ENCODE results near the gene PPP1R9B. TPM values are rescaled to one million over a fixed set of nuclear protein-coding genes. Genes with fewer than 3 reads are reported as not detected.

PPP1R9B gene
- total RNA-seq, 3 donors from 2014 or later, result 70.2 to 82.2 (median 76.6) TPM

DNA sequence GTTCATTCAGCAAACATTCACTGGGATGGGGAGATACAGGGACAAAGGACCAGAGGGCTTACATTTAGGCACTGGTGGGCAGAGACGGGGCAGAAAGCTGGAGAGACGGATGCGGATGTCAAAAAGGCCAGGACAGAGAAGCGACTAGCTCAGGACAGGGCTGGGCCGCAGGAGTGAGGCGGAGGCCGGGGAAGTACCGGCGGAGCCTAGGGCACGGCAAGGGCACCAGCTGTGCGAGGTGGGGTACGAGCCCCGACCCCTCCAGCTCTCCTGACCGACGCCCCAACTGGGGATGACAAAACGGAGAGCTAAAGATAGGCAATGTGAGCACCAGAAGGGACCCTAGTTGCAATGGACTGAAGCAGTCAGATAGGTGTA is 11.4 kb upstream of the PPP1R9B start:
- H3K36me3 Mint-ChIP-seq (ENCODE audit: insufficient read depth), result no peaks in the 10 kb centered on the region
- no peak for ATAC-seq
- H3K4me1 Mint-ChIP-seq (ENCODE audit: low read depth), result peaks cover 39% of the 10 kb centered on the region
- peak overlapping the region; percentile 74 for H3K4me3 Mint-ChIP-seq
- DNase-seq, result no peak
- no peaks in the 10 kb centered on the region for H3K27me3 Mint-ChIP-seq (ENCODE audit: low read depth)
- H3K9me3 Mint-ChIP-seq, result no peaks in the 10 kb centered on the region

DNA sequence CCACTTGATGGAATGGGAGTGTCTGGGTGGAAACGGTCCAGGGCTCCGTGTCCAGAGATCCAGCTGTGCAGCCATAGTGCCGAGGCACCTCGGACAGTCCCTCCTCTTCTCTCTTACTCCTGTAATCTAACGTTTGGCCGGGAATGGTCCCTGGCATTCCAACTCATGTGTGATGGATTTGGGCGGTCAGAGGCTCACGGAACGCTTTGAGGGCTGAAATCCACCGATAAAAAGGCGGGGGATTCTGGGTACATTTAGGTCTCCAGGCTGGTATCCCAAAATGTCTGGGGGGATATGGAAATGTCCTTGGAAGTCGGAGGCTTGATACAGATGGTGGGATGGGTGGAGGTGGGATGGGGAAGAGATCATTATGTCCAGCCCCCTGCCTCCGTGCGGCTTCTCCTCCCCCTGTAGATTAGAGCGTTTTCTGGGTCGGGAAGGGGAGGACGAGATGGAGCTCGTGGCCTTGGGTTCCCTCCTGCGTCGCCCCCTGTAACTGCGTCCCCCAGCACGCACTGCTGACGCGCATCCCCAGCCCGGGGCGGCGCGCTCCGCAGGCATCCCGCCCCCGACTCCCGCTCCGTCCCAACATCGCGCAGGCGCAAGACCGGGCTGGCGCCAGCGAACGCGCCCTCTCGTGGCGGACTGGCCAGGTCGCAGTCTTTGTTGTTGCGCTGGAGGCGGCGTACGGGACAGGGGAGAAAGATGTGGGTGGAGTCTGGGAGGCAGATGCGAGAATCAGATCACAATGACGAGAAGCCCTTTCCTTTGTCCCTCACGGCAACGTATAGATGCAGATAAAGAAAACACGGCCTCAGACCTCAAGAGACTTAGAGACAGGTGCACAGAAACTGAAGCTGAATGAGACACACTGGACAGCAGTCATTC is 10.8 kb upstream of the PPP1R9B start:
- DNase-seq, result peak; percentile 95
- no peaks in the 10 kb centered on the region for H3K27me3 Mint-ChIP-seq (ENCODE audit: low read depth)
- peak overlapping the region; percentile 74 for H3K4me3 Mint-ChIP-seq
- H3K36me3 Mint-ChIP-seq (ENCODE audit: insufficient read depth), result no peaks in the 10 kb centered on the region
- H3K9me3 Mint-ChIP-seq, result no peaks in the 10 kb centered on the region
- ATAC-seq, result peak; percentile 96
- peaks cover 39% of the 10 kb centered on the region for H3K4me1 Mint-ChIP-seq (ENCODE audit: low read depth)

DNA sequence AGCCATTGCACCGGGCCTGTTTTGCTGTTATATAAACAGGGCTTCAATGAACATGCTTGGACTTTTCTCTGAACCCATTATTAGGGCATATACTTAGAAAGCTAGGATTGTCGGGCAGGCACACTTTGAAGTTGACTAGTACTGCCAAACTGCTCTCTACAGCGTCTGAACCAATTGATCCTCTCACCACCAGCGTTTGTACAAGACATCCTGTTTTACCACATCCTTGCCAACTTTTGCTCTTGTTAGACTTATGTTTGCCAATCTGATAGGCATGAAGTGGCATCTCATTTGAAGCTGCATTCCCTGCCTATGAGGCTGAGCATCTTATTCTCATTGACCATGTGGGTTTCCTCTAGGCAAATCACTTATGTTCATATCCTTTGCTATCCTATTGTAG is 7.4 kb upstream of the PPP1R9B start:
- ATAC-seq, result no peak
- H3K27me3 Mint-ChIP-seq (ENCODE audit: low read depth), result no peaks in the 10 kb centered on the region
- H3K4me3 Mint-ChIP-seq, result no peak overlapping the region
- H3K4me1 Mint-ChIP-seq (ENCODE audit: low read depth), result peaks cover 34% of the 10 kb centered on the region
- no peaks in the 10 kb centered on the region for H3K36me3 Mint-ChIP-seq (ENCODE audit: insufficient read depth)
- H3K9me3 Mint-ChIP-seq, result no peaks in the 10 kb centered on the region
- DNase-seq, result no peak

DNA sequence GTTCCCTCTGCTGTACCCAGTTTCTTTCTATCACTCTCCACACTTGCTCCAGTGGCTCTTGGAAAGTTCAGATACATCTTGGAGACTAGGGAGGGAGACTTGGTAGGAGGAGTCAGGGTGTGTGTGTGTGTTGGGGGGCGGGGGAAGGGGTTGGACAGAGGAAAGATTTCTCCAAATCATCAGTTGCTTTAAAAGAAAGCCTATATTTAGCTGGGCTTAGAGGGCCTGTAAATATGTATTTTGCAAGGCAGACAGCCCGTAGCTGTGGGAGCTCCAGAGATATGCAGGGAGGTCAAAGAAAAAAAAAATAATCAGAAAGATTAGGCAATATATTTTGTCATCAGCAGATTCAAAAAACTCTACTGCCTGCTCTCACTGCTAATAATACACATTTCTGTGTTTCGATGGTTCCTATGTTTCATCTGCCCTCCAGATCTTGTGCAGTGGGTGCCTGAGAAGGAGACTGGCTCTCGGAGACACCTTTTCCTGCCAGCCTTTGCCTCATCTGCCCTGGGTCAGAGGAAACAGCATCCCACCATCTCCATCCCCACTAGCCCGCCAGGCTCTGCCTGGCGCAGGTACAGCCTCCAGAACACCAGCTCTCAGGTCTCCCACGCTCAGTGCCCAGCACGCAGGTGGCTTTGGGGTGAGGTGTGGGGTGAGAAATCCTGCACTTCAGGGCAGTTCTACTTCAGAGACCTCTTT is 4.8 kb upstream of the PPP1R9B start:
- H3K4me1 Mint-ChIP-seq (ENCODE audit: low read depth), result peaks cover 23% of the 10 kb centered on the region
- no peak for ATAC-seq
- no peaks in the 10 kb centered on the region for H3K36me3 Mint-ChIP-seq (ENCODE audit: insufficient read depth)
- no peaks in the 10 kb centered on the region for H3K27me3 Mint-ChIP-seq (ENCODE audit: low read depth)
- no peak for DNase-seq
- no peaks in the 10 kb centered on the region for H3K9me3 Mint-ChIP-seq
- H3K4me3 Mint-ChIP-seq, result no peak overlapping the region

DNA sequence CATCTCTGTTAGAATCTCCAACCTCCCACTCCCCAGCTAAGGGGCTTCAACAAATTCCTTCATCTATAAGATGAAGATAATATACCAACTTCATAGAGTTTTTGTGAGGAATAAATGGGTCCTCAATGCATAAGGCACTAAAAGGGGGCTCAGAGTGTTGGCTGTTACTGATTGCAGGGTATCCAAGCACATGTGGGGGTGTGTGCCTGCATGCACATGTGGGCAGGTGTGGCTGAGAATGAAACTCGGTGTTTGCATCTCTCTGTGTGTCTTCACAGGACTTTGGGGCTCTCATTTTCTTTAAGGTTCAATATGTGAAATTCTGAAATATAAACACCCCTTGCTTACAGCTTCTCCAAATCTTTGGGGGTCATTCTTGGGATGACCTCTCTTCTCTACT is 4.1 kb upstream of the PPP1R9B start:
- ATAC-seq, result no peak
- Mint-ChIP-seq H3K27me3 (ENCODE audit: low read depth) (no peaks in the 10 kb centered on the region), H3K4me3 (no peak overlapping the region), H3K4me1 (ENCODE audit: low read depth) (peaks cover 23% of the 10 kb centered on the region), H3K9me3 (no peaks in the 10 kb centered on the region), H3K36me3 (ENCODE audit: insufficient read depth) (no peaks in the 10 kb centered on the region)
- no peak for DNase-seq

DNA sequence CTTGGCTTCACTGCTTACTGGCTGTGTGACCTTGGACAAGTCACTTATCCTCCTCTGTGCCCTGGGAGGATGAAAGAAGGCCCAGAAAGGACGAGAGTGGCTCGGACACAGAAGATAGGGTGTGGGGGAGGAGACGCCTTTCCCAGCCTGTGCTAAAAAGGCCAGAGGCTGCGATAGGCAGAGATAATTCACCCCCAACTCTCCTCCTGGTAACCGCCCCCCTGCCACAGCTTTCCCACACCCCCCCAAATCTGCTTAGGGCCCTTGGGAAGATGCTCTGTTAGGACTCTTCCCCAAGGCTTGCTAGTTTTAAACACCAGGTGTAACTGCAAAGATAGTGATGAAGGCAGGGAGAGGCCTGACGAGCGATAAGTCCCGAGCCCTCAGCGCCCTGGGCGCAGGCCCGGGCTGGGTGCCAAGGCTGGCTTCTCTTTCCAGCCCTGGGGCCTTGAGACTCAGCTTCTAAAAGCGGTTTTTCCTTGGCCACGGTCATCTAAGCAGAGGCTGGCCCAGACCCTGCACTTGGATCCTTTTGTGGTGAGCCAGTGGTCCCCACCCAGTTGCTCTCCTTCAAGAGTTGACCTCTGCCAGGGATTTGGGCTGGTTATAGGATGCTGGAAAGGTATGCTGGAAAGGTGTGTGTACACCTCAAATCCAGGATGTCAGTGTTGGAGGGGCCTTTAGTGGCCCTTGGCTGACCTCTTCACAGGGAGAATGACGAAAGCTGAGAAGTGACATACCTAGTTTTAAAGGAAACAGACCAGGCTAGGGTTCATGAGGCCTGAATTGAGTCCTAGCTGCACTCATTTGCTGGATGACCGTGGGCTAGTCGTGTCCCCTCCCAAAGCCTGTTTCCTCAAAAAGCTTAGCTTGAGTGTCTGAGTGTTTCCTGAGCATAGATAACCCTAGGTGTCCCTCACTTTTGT is 3.4 kb upstream of the PPP1R9B start:
- Mint-ChIP-seq H3K27me3 (ENCODE audit: low read depth) (no peaks in the 10 kb centered on the region), H3K4me1 (ENCODE audit: low read depth) (peaks cover 25% of the 10 kb centered on the region), H3K4me3 (no peak overlapping the region), H3K36me3 (ENCODE audit: insufficient read depth) (no peaks in the 10 kb centered on the region), H3K9me3 (no peaks in the 10 kb centered on the region)
- no peak for ATAC-seq
- no peak for DNase-seq

DNA sequence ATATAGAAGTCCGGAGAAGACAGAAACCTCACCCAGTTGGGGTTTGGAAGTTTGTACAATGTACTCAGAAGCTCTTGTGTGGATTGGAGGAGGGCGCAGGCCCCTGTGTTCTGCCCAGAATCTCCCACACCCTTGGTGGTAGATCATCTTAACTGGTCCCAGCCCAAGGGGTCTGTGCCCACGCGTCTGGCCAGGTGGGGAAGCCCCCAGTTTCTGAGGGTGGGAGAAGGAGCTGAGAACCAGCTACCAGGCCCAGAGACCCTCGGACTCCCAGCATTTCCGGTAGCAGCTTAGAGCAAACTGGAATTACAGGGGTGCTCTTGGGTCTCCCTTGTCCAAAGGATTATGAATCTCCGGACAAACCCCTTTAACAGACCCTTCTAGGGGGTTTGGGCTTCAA is 2.3 kb upstream of the PPP1R9B start:
- Mint-ChIP-seq H3K4me3 (no peak overlapping the region), H3K27me3 (ENCODE audit: low read depth) (no peaks in the 10 kb centered on the region), H3K4me1 (ENCODE audit: low read depth) (peaks cover 21% of the 10 kb centered on the region), H3K9me3 (no peaks in the 10 kb centered on the region), H3K36me3 (ENCODE audit: insufficient read depth) (no peaks in the 10 kb centered on the region)
- no peak for DNase-seq
- no peak for ATAC-seq

DNA sequence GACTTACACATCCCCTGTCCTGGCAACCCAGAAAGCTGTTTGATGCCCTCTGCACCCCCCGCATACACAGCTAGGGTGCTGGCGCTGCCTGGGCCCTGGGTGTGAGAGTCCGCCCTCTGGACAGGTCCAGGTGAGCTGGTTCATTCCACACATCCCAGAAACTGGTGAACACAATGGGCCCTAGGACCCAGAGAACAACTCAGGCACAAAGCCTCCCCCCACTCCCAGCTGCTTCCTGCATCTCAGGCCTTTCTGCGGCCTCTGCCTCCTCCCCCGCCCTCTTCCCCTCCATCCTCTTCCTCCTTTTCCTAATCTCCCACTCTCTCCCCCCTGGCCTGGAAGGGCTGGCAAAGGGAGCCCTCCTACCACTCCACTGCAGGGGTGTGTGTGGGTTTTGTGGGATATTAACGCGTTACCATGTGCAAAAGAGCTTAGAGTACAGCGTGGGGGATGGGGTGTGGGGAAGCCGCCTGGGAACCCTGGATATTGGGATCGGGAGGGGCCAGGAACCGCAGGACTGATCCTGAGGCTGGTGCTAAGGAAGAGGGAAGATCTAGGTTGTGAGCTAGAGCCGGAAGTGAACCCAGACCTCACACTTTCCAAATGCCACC is 1.6 kb upstream of the PPP1R9B start:
- peak overlapping the region; percentile 85 for H3K4me3 Mint-ChIP-seq
- H3K4me1 Mint-ChIP-seq (ENCODE audit: low read depth), result peaks cover 26% of the 10 kb centered on the region

DNA sequence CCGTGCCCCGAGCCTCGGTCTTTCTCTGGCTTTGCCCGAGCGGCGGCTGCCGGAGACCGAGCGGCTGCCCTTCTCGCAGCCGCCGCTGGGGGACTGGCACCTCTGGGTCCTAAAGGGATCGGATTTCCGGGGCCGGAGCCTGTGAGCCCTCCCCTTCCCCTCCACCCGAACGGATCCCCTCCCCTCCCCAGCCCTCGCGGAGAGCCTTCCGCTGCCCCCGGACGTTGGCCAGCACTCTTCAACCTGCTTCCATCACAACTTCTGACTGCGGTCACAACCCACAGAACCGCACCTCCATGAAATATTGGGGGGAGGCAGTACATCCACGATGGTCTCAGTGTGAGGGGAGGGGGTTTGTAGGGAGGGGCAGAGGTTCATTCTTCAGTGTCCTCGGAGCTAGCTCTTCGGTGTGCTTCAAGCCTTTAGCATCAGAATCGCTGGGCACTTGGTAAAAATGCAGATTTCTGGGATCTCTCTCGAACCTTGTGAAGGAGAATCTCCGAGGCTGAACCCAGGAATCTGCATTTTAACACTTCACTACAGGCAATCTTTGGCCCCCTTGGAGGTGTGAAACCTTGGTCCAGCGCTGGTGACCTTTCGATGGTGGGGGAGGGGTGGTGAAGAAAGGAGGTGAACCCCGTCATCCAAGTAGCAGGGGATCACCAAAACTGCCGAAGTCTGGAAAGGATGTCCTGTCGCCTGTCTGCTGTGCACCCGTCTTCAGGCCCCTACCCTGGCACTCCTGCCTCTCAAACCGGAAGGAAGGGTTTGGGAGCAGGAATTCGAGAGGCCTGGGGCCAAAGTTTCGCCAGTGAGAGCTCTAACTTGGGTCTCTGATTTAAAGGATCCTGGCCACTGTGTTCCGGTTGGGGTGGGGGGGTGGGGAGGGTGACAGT is 812 bp upstream of the PPP1R9B start:
- H3K36me3 Mint-ChIP-seq (ENCODE audit: insufficient read depth), result peaks cover 5% of the 10 kb centered on the region
- H3K9me3 Mint-ChIP-seq, result no peaks in the 10 kb centered on the region

More for the DNA sequence above, 1.6 kb upstream of the PPP1R9B start:
- Mint-ChIP-seq H3K36me3 (ENCODE audit: insufficient read depth) (peaks cover 4% of the 10 kb centered on the region), H3K9me3 (no peaks in the 10 kb centered on the region), H3K27me3 (ENCODE audit: low read depth) (no peaks in the 10 kb centered on the region)
- DNase-seq (peak; percentile 34), ATAC-seq (peak; percentile 4 to 13)

DNA sequence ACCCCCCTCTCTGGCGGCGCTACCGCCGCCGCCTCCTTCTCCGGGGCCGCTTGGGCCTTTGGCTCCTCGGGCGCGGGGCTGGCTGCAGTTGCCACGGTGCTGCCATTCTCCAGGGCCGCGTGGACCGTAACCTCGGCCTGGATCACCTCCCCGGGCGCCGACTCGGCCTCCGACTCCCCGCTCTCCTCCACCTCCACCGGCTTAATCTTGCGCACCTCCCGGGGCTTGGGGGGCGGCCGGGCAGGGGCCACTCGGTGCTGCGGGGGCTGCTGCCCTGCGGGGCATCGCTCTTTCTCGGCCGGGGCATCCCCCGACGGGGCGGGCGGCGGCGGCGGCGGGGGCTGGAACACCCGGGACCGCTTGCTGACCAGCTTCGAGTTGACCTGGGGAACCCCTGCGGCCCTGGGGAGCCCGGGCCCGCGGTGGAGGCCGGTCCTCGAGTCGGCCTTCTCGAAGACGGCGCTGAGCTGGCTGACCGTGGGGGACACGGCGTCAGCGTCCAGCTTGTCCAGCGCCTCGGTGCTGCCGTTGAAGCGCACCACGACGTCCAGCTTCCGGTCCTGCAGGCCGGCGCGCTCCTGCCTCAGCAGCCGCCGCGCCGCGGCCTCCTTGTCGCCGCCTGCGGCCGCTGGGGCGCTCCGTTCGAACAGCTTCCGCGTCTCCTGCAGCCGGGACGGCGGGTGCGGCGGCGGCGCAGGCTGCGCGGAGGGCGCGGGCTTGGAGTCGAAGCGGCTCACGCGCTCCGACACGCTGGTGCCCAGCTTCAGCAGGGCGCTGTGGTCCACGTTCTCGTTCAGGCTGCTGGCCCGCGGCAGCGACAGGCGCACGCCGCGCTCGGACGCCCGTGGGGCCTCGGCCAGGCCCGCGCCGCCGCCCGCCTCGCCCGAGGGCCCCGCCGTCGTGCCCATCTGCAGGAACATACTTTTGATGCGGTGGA is 792 bp downstream of the PPP1R9B start:
- Mint-ChIP-seq H3K27me3 (ENCODE audit: low read depth) (no peaks in the 10 kb centered on the region), H3K4me1 (ENCODE audit: low read depth) (peaks cover 39% of the 10 kb centered on the region), H3K9me3 (no peaks in the 10 kb centered on the region), H3K4me3 (peak overlapping the region; percentile 91), H3K36me3 (ENCODE audit: insufficient read depth) (peaks cover 5% of the 10 kb centered on the region)
- DNase-seq (peak; percentile 58), ATAC-seq (peak; percentile 13 to 22)

More for the DNA sequence above, 812 bp upstream of the PPP1R9B start:
- no peaks in the 10 kb centered on the region for H3K27me3 Mint-ChIP-seq (ENCODE audit: low read depth)
- H3K4me1 Mint-ChIP-seq (ENCODE audit: low read depth), result peaks cover 34% of the 10 kb centered on the region
- H3K4me3 Mint-ChIP-seq, result peak overlapping the region; percentile 85
- ATAC-seq, result peak; percentile 71 to 74
- peak; percentile 78 for DNase-seq

DNA sequence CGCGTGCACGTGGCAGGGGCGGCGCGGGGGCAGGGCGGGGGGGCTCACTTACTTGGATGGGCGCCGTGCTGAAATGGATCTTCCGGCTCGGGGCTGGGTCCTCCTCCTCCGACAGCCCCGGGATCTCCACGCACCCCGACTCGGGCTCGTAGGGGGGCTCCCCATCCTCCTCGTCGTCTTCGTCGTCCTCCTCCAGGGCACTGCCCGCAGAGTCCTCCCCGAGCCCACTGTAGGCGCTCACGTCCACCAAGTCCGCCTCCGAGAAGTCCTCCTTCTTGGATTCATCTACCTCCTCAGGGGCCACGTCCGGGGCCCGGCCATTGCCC is 1.4 kb downstream of the PPP1R9B start:
- H3K4me3 Mint-ChIP-seq, result peak overlapping the region; percentile 91
- H3K36me3 Mint-ChIP-seq (ENCODE audit: insufficient read depth), result peaks cover 12% of the 10 kb centered on the region
- H3K4me1 Mint-ChIP-seq (ENCODE audit: low read depth), result peaks cover 43% of the 10 kb centered on the region
- ATAC-seq, result no peak
- no peaks in the 10 kb centered on the region for H3K27me3 Mint-ChIP-seq (ENCODE audit: low read depth)
- H3K9me3 Mint-ChIP-seq, result no peaks in the 10 kb centered on the region
- no peak for DNase-seq

DNA sequence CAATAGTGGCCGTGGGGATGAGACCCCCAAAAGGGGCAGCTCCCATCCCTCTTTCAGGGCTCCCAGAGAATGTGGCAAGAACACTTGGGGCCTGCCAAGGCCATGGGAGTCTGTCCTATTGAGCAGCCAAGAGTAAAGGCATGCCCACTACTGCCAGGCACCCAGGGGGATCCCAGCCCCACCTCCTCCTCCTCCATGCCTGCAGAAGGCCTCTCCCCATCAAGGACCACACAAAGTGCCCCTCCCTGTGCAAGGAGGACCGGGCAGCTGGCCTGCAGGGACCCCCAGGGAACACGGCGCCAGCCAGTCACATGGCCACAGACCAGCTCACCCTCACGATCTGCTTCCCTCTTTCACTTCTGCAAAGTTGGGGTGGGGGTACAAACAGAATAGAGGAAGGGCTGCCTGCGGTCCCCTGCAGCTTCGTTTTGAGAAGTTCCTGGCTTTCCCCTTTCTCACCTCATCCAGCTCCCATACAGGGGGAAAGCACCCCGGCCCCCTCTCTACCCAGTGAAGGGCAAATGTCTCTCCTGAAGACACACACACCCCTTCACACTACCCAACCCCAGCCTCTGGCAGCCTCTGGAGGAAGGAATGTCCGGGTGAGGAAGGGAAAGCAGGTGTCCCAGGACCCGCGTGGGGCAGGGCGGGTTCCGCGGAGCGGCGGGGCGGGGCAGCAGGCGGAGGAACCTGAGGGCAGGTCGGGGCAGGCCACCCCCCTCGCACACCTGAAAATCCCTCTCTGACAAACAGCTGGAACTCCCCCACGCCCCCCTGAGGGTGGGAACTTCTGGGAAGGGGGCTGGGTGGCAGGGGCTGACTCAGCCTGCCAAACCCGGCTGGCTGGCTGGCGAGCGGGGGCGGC is 2.0 kb downstream of the PPP1R9B start:
- Mint-ChIP-seq H3K27me3 (ENCODE audit: low read depth) (no peaks in the 10 kb centered on the region), H3K4me1 (ENCODE audit: low read depth) (peaks cover 48% of the 10 kb centered on the region), H3K36me3 (ENCODE audit: insufficient read depth) (peaks cover 18% of the 10 kb centered on the region), H3K9me3 (no peaks in the 10 kb centered on the region), H3K4me3 (peak overlapping the region; percentile 91)
- ATAC-seq (peak; percentile 20 to 32), DNase-seq (peak; percentile 90)

Measured in activated T-cell treated with anti-CD3 and anti-CD28 coated beads, Interleukin-2, amount 50 U/mL, for 4 hours (primary cell).